ENCODE measurements around the gene CNOT4. TPM values are rescaled to one million over a fixed set of nuclear protein-coding genes. Genes with fewer than 3 reads are reported as not detected.

Gene CNOT4
- total RNA-seq, 1 experiment from 2014 or later: 9.7 TPM

- no peak overlapping the region for H2AFZ ChIP-seq (ENCODE audit: low read length)
- CTCF ChIA-PET: no interaction called here
- POLR2A ChIA-PET (ENCODE audit: unreplicated experiment): no interaction called here
- H3K4me3 ChIP-seq (ENCODE audit: low read length): no peak overlapping the region
- H3K27me3 ChIP-seq (ENCODE audit: low read length): 0 out of 2 replicates have a peak, but pooled peaks cover 3% of the 10 kb centered on the region
- H3K4me1 ChIP-seq (ENCODE audit: insufficient read depth, low read length): no peaks in the 10 kb centered on the region
- no peaks in the 10 kb centered on the region for H3K9me2 ChIP-seq (replicated peaks; ENCODE audit: low read length)
- no peaks in the 10 kb centered on the region for H3K36me3 ChIP-seq (ENCODE audit: low read depth, low read length)
- intact Hi-C loops (cut with micrococcal nuclease): no loop called here
- H3K27ac ChIP-seq (ENCODE audit: low read length): no peak overlapping the region
- BruUV-seq (replicated peaks): no TSS peak
- H3K9me3 ChIP-seq (ENCODE audit: low read length): no peaks in the 10 kb centered on the region
- no peak overlapping the region for H3K4me2 ChIP-seq (ENCODE audit: low read length)
- ATAC-seq (no peak), DNase-seq (no peak)
- no peaks in the 10 kb centered on the region for H3F3A ChIP-seq (ENCODE audit: low read length, unreplicated experiment)
- H3K79me2 ChIP-seq (ENCODE audit: low read length): no peaks in the 10 kb centered on the region
- TF ChIP-seq EZH2 (IDR thresholded peaks at IDR 0.05; ENCODE audit: low read length, unreplicated experiment) (no peak), CTCF (conservative IDR thresholded peaks at IDR 0.05; ENCODE audit: low read depth, low read length) (no peak)
- H4K20me1 ChIP-seq (ENCODE audit: low read length): no peaks in the 10 kb centered on the region
- H3K9ac ChIP-seq (ENCODE audit: low read length): no peak overlapping the region
These were observed 27.6 kb upstream of the CNOT4 start for GRCh38 chr7:135537453-135537852.

- ATAC-seq: no peak
- H3K4me2 ChIP-seq (ENCODE audit: low read length): no peak overlapping the region
- no peak for DNase-seq
- H3K9me2 ChIP-seq (replicated peaks; ENCODE audit: low read length): no peaks in the 10 kb centered on the region
- 0 out of 2 replicates have a peak, but pooled peaks cover 3% of the 10 kb centered on the region for H3K27me3 ChIP-seq (ENCODE audit: low read length)
- ChIA-PET CTCF (no interaction called here), POLR2A (ENCODE audit: unreplicated experiment) (no interaction called here)
- no peaks in the 10 kb centered on the region for H4K20me1 ChIP-seq (ENCODE audit: low read length)
- no peak overlapping the region for H3K9ac ChIP-seq (ENCODE audit: low read length)
- TF ChIP-seq CTCF (conservative IDR thresholded peaks at IDR 0.05; ENCODE audit: low read depth, low read length) (no peak), EZH2phosphoT487 (IDR thresholded peaks at IDR 0.05; ENCODE audit: borderline replicate concordance, low read length) (no peak), EZH2 (IDR thresholded peaks at IDR 0.05; ENCODE audit: low read length, unreplicated experiment) (no peak)
- H3K27ac ChIP-seq (ENCODE audit: low read length): no peak overlapping the region
- H3K79me2 ChIP-seq (ENCODE audit: low read length): no peaks in the 10 kb centered on the region
- H3K4me1 ChIP-seq (ENCODE audit: insufficient read depth, low read length): no peaks in the 10 kb centered on the region
- no peak overlapping the region for H3K4me3 ChIP-seq (ENCODE audit: low read length)
- H3K36me3 ChIP-seq (ENCODE audit: low read depth, low read length): no peaks in the 10 kb centered on the region
- no peaks in the 10 kb centered on the region for H3F3A ChIP-seq (ENCODE audit: low read length, unreplicated experiment)
- H2AFZ ChIP-seq (ENCODE audit: low read length): no peak overlapping the region
- no TSS peak for BruUV-seq (replicated peaks)
- H3K9me3 ChIP-seq (ENCODE audit: low read length): no peaks in the 10 kb centered on the region
- intact Hi-C loops (cut with micrococcal nuclease): no loop called here
These were observed 26.2 kb upstream of the CNOT4 start for GRCh38 chr7:135536150-135536549.

GRCh38 chr7:135527025-135527424 lies 17.1 kb upstream of the CNOT4 start:
- Histone ChIP-seq H2AFZ (ENCODE audit: low read length) (no peak overlapping the region), H3K27me3 (ENCODE audit: low read length) (no peaks in the 10 kb centered on the region), H3F3A (ENCODE audit: low read length, unreplicated experiment) (no peaks in the 10 kb centered on the region), H3K4me3 (ENCODE audit: low read length) (no peak overlapping the region), H3K79me2 (ENCODE audit: low read length) (no peaks in the 10 kb centered on the region), H3K4me2 (ENCODE audit: low read length) (no peak overlapping the region), H3K9me3 (ENCODE audit: low read length) (no peaks in the 10 kb centered on the region), H3K4me1 (ENCODE audit: insufficient read depth, low read length) (no peaks in the 10 kb centered on the region), H3K9ac (ENCODE audit: low read length) (no peak overlapping the region), H3K9me2 (replicated peaks; ENCODE audit: low read length) (no peaks in the 10 kb centered on the region), H4K20me1 (ENCODE audit: low read length) (no peaks in the 10 kb centered on the region), H3K27ac (ENCODE audit: low read length) (no peak overlapping the region), H3K36me3 (ENCODE audit: low read depth, low read length) (no peaks in the 10 kb centered on the region)
- DNase-seq (no peak), ATAC-seq (no peak)
- TF ChIP-seq EZH2phosphoT487 (IDR thresholded peaks at IDR 0.05; ENCODE audit: borderline replicate concordance, low read length) (no peak), CTCF (conservative IDR thresholded peaks at IDR 0.05; ENCODE audit: low read depth, low read length) (no peak), EZH2 (IDR thresholded peaks at IDR 0.05; ENCODE audit: low read length, unreplicated experiment) (no peak)
- ChIA-PET POLR2A (ENCODE audit: unreplicated experiment) (no interaction called here), CTCF (no interaction called here)
- no TSS peak for BruUV-seq (replicated peaks)
- intact Hi-C loops (cut with micrococcal nuclease): no loop called here
